ENCODE data around the gene CAMSAP2. TPM values are rescaled to one million over a fixed set of nuclear protein-coding genes. Genes with fewer than 3 reads are reported as not detected.

CAMSAP2 gene
- total RNA-seq, 4 donors from 2014 or later: 8.2 to 12.5 (median 9.1) TPM

- H3K36me3 ChIP-seq: no peaks in the 10 kb centered on the region
- intact Hi-C loops (cut with DNase I; ENCODE audit: low total_unique reads): no loop called here
- 80 to 87% methylated on average over 1 of the region's 1 CpG for WGBS, 2 donors (ENCODE audit: low coverage in 1 of 2)
Measured at GRCh38 chr1:200708769-200709168, 29.9 kb upstream of the CAMSAP2 start.

GRCh38 chr1:200710166-200710565 is 28.5 kb upstream of the CAMSAP2 start:
- no peaks in the 10 kb centered on the region for H3K9me3 ChIP-seq
- DNase-seq: no peak
- intact Hi-C loops (cut with DNase I; ENCODE audit: low total_unique reads) (no loop called here), in situ Hi-C loops (cut with MboI; ENCODE audit: low pct_ligation_motif_present in 1 of 4, low pct_unique_long_range_greater_than_20kb in 1 of 4, low sequenced_read_pairs in 3 of 4) (no loop called here)
- H3K27me3 ChIP-seq: no peaks in the 10 kb centered on the region
- no peaks in the 10 kb centered on the region for H3K36me3 ChIP-seq
- H3K4me3 ChIP-seq: no peak overlapping the region
- H3K4me1 ChIP-seq: no peaks in the 10 kb centered on the region
- TF ChIP-seq CTCF (IDR thresholded peaks at IDR 0.05): no peak
- TF ChIP-seq EP300 (IDR thresholded peaks at IDR 0.05; ENCODE audit: low read depth): no peak
- TF ChIP-seq POLR2A (IDR thresholded peaks at IDR 0.05): no peak
- no peak for TF ChIP-seq POLR2AphosphoS5 (IDR thresholded peaks at IDR 0.05)
- no peak overlapping the region for H3K27ac ChIP-seq
- 91% methylated on average over 2 of the region's 2 CpGs; no CpG with 5 or more reads in 1 of the 2 donors for WGBS, 2 donors (ENCODE audit: low coverage in 1 of 2)

More at GRCh38 chr1:200708769-200709168, 29.9 kb upstream of the CAMSAP2 start:
- no peak overlapping the region for H3K4me3 ChIP-seq
- in situ Hi-C loops (cut with MboI; ENCODE audit: low pct_ligation_motif_present in 1 of 4, low pct_unique_long_range_greater_than_20kb in 1 of 4, low sequenced_read_pairs in 3 of 4): no loop called here
- no peaks in the 10 kb centered on the region for H3K4me1 ChIP-seq
- no peaks in the 10 kb centered on the region for H3K27me3 ChIP-seq
- no peak for TF ChIP-seq EP300 (IDR thresholded peaks at IDR 0.05; ENCODE audit: low read depth)
- TF ChIP-seq POLR2AphosphoS5 (IDR thresholded peaks at IDR 0.05): no peak
- TF ChIP-seq CTCF (IDR thresholded peaks at IDR 0.05): no peak
- no peak for TF ChIP-seq POLR2A (IDR thresholded peaks at IDR 0.05)
- no peak overlapping the region for H3K27ac ChIP-seq
- H3K9me3 ChIP-seq: no peaks in the 10 kb centered on the region
- DNase-seq: no peak

- in situ Hi-C loops (cut with MboI; ENCODE audit: low pct_ligation_motif_present in 1 of 4, low pct_unique_long_range_greater_than_20kb in 1 of 4, low sequenced_read_pairs in 3 of 4) (no loop called here), intact Hi-C loops (cut with DNase I; ENCODE audit: low total_unique reads) (no loop called here)
- 63 to 100% methylated on average over 1 to 2 of the region's 2 CpGs for WGBS, 2 donors (ENCODE audit: low coverage in 1 of 2)
- H3K4me3 ChIP-seq: no peak overlapping the region
- no peaks in the 10 kb centered on the region for H3K27me3 ChIP-seq
- no peak for DNase-seq
- H3K36me3 ChIP-seq: no peaks in the 10 kb centered on the region
- no peak for TF ChIP-seq EP300 (IDR thresholded peaks at IDR 0.05; ENCODE audit: low read depth)
- TF ChIP-seq POLR2A (IDR thresholded peaks at IDR 0.05): no peak
- no peak for TF ChIP-seq POLR2AphosphoS5 (IDR thresholded peaks at IDR 0.05)
- no peak for TF ChIP-seq CTCF (IDR thresholded peaks at IDR 0.05)
- no peak overlapping the region for H3K27ac ChIP-seq
- H3K9me3 ChIP-seq: no peaks in the 10 kb centered on the region
- H3K4me1 ChIP-seq: no peaks in the 10 kb centered on the region
Measured at GRCh38 chr1:200714504-200715187, 24.0 kb upstream of the CAMSAP2 start.

- Histone ChIP-seq H3K27me3 (no peaks in the 10 kb centered on the region), H3K9me3 (no peaks in the 10 kb centered on the region), H3K4me3 (no peak overlapping the region), H3K27ac (no peak overlapping the region), H3K4me1 (no peaks in the 10 kb centered on the region), H3K36me3 (no peaks in the 10 kb centered on the region)
- WGBS, 2 donors (ENCODE audit: low coverage in 1 of 2): 97 to 100% methylated on average over 1 of the region's 1 CpG
- intact Hi-C loops (cut with DNase I; ENCODE audit: low total_unique reads) (no loop called here), in situ Hi-C loops (cut with MboI; ENCODE audit: low pct_ligation_motif_present in 1 of 4, low pct_unique_long_range_greater_than_20kb in 1 of 4, low sequenced_read_pairs in 3 of 4) (no loop called here)
- DNase-seq: no peak
- no peak for TF ChIP-seq POLR2A (IDR thresholded peaks at IDR 0.05)
- TF ChIP-seq POLR2AphosphoS5 (IDR thresholded peaks at IDR 0.05): no peak
Measured at GRCh38 chr1:200720199-200720598, 18.5 kb upstream of the CAMSAP2 start.

- TF ChIP-seq EP300 (IDR thresholded peaks at IDR 0.05; ENCODE audit: low read depth): no peak
- no peak for TF ChIP-seq POLR2AphosphoS5 (IDR thresholded peaks at IDR 0.05)
- TF ChIP-seq POLR2A (IDR thresholded peaks at IDR 0.05): no peak
- H3K4me1 ChIP-seq: no peaks in the 10 kb centered on the region
- in situ Hi-C loops (cut with MboI; ENCODE audit: low pct_ligation_motif_present in 1 of 4, low pct_unique_long_range_greater_than_20kb in 1 of 4, low sequenced_read_pairs in 3 of 4) (no loop called here), intact Hi-C loops (cut with DNase I; ENCODE audit: low total_unique reads) (no loop called here)
- no peaks in the 10 kb centered on the region for H3K27me3 ChIP-seq
- H3K4me3 ChIP-seq: no peak overlapping the region
- no peaks in the 10 kb centered on the region for H3K9me3 ChIP-seq
- H3K36me3 ChIP-seq: no peaks in the 10 kb centered on the region
- no peak overlapping the region for H3K27ac ChIP-seq
- DNase-seq: no peak
Measured at GRCh38 chr1:200724064-200724463, 14.6 kb upstream of the CAMSAP2 start.
